SK-N-SH (cell line): ENCODE data around the gene RNU1-3. TPM values are rescaled to one million over a fixed set of nuclear protein-coding genes. Genes with fewer than 3 reads are reported as not detected.
"Not testable (repeated sequence)": the region's sequence is repeated elsewhere in the genome, so short reads cannot be mapped to it uniquely, and the experiment has no call there.

Source experiments
- CTCF ChIA-PET: fragments of 300-600, 350-600 bp; formaldehyde crosslinking; extraction: SDS; loops from one replicate; lab custom pipeline; 2021; lab: Yijun Ruan, JAX
- POLR2A ChIA-PET: fragments of 350-600 bp; sonication (Branson Sonifier 250); formaldehyde crosslinking; extraction: SDS; loops from one replicate; lab custom pipeline; 2020; ENCODE audit warnings: antibody characterized with exemption, inconsistent platforms; lab: Yijun Ruan, JAX
- DNase-seq: peaks from one replicate; pipeline ENCODE4 v3.0.0; 2012
- H2AFZ ChIP-seq: fragments of 200-600 bp; sonication (generic); 2 replicates; pipeline ENCODE4 v1.8.1; 2016; ENCODE audit warnings: antibody characterized with exemption, mild to moderate bottlenecking, low read depth
- H3F3A ChIP-seq: fragments of 200-600 bp; sonication (generic); replicated peaks from 2 replicates; pipeline ENCODE3; 2016; ENCODE audit warnings: antibody characterized with exemption, mild to moderate bottlenecking; ENCODE audit not compliant: insufficient read depth
- H3K27ac ChIP-seq, 2 experiments: fragments of 200-500 bp in 1 of 2; fragments of 200-600 bp in 1 of 2; sonication (Bioruptor generic) in 1 of 2; sonication (generic), shearing (Covaris generic) in 1 of 2; 2 replicates each; pipeline versions ENCODE4 v1.5.1 to v1.6.1; 2014 to 2016; ENCODE audit warnings: low read depth in 2 of 2, inconsistent platforms in 1 of 2, low read length in 1 of 2, mild to moderate bottlenecking in 1 of 2, mixed read lengths in 1 of 2
- H3K27me3 ChIP-seq: fragments of 200-600 bp; sonication (generic), shearing (Covaris generic); 2 replicates; pipeline ENCODE4 v1.6.1; 2016; ENCODE audit warnings: mixed run types; ENCODE audit not compliant: insufficient read depth
- H3K36me3 ChIP-seq, 2 experiments: fragments of 200-500 bp in 1 of 2; fragments of 200-600 bp in 1 of 2; sonication (Bioruptor generic) in 1 of 2; sonication (generic) in 1 of 2; replicated peaks in 1 of 2; 2 replicates each; pipeline versions ENCODE3 to v1.5.1; 2014 to 2016; ENCODE audit warnings: low read length in 1 of 2, mild to moderate bottlenecking in 1 of 2; ENCODE audit not compliant: insufficient read depth in 2 of 2, control insufficient read depth in 1 of 2
- H3K4me1 ChIP-seq, 2 experiments: fragments of 200-500 bp in 1 of 2; fragments of 200-600 bp in 1 of 2; sonication (Bioruptor generic) in 1 of 2; sonication (generic), shearing (Covaris generic) in 1 of 2; 2 replicates each; pipeline versions ENCODE4 v1.5.1 to v1.6.1; 2014 to 2016; ENCODE audit warnings: low read depth in 1 of 2, low read length in 1 of 2, mixed run types in 1 of 2; ENCODE audit not compliant: insufficient read depth in 2 of 2, control insufficient read depth in 1 of 2
- H3K4me2 ChIP-seq: fragments of 200-600 bp; sonication (generic), shearing (Covaris generic); 2 replicates; pipeline ENCODE4 v1.6.1; 2017; ENCODE audit warnings: mixed run types
- H3K4me3 ChIP-seq, 2 experiments: fragments of 200-500 bp in 1 of 2; fragments of 200-600 bp in 1 of 2; sonication (Bioruptor generic) in 1 of 2; sonication (generic), shearing (Covaris generic) in 1 of 2; 2 replicates each; pipeline versions ENCODE4 v1.5.1 to v1.8.1; 2014 to 2016; ENCODE audit warnings: low read depth in 2 of 2, inconsistent platforms in 1 of 2, low read length in 1 of 2, mild to moderate bottlenecking in 1 of 2, mixed read lengths in 1 of 2, moderate library complexity in 1 of 2
- H3K79me2 ChIP-seq: fragments of 200-600 bp; sonication (generic); 2 replicates; pipeline ENCODE4 v1.8.1; 2017; ENCODE audit warnings: mild to moderate bottlenecking; ENCODE audit not compliant: insufficient read depth
- H3K9ac ChIP-seq: fragments of 200-600 bp; sonication (generic); 2 replicates; pipeline ENCODE4 v1.6.1; 2017; ENCODE audit warnings: mixed run types
- H3K9me2 ChIP-seq: fragments of 200-600 bp; sonication (generic); 2 replicates; pipeline ENCODE4 v1.6.1; 2017; ENCODE audit warnings: mixed run types
- H3K9me3 ChIP-seq: fragments of 200-600 bp; sonication (generic); 2 replicates; pipeline ENCODE4 v1.6.1; 2017; ENCODE audit warnings: mixed run types, mild to moderate bottlenecking, moderate library complexity
- H4K20me1 ChIP-seq: fragments of 200-600 bp; sonication (generic); 2 replicates; pipeline ENCODE4 v1.6.1; 2017; ENCODE audit warnings: mild to moderate bottlenecking, mixed run types; ENCODE audit not compliant: insufficient read depth
- WGBS: methylation state at CpG from one replicate; pipeline ENCODE4 v1.1.6; 2017; ENCODE audit warnings: low lambda C conversion rate; 5-methylcytosine and 5-hydroxymethylcytosine counted together
- polyA plus RNA-seq, 3 experiments: library from polyadenylated mRNA; depleted of rRNA; stranded (reverse); fragments of >200 nt; gene quantifications; 2 replicates each; pipeline ENCODE4 v1.2.3, GENCODE V29; 2012

RNU1-3 gene
- polyA plus RNA-seq, 1 of the 3 experiments (the other 2 are of a cell fraction), result not detected

- H3K9me2 ChIP-seq, H2AFZ ChIP-seq, H4K20me1 ChIP-seq, H3K36me3 ChIP-seq, H3F3A ChIP-seq, H3K9me3 ChIP-seq, H3K27me3 ChIP-seq, H3K27ac ChIP-seq, POLR2A ChIA-PET, DNase-seq, H3K4me3 ChIP-seq: not testable (repeated sequence)
- Histone ChIP-seq H3K4me2 (peak overlapping the region; percentile 97), H3K79me2 (peaks cover 67% of the 10 kb centered on the region), H3K4me1 (peaks cover 15 to 25% of the 10 kb centered on the region in 2 experiments; a peak in 2 of 4 replicates), H3K9ac (peak overlapping the region; percentile 90; the same call in 1 of the 2 replicates)
- CTCF ChIA-PET, result interaction anchor here (0.8 to 2.2 kb wide), 5 partner anchors 18 to 30 kb away, joined by 4 to 9 read pairs (median 5); no protein-coding TSS in a partner anchor
- WGBS, result 77% methylated on average over 8 of the region's 9 CpGs
Measured at GRCh38 chr1:16642025-16642966, 24.5 kb downstream of the RNU1-3 start.

- Histone ChIP-seq H3K4me1 (peaks cover 15 to 25% of the 10 kb centered on the region in 2 experiments; a peak in 2 of 4 replicates), H3K79me2 (peaks cover 75% of the 10 kb centered on the region)
- H3K4me3 ChIP-seq, H3K36me3 ChIP-seq, H3K4me2 ChIP-seq, H3K9me2 ChIP-seq, H3K9ac ChIP-seq, H3K27ac ChIP-seq, H3K27me3 ChIP-seq, H2AFZ ChIP-seq, DNase-seq, POLR2A ChIA-PET, H3K9me3 ChIP-seq, H3F3A ChIP-seq, H4K20me1 ChIP-seq: not testable (repeated sequence)
- CTCF ChIA-PET, result interaction anchor here (0.9 to 1.6 kb wide), 5 partner anchors 10 to 23 kb away, joined by 3 to 5 read pairs (median 4); no protein-coding TSS in a partner anchor
- WGBS, result 88% methylated on average over 8 of the region's 8 CpGs
Measured at GRCh38 chr1:16641159-16641975, 25.4 kb downstream of the RNU1-3 start.

GRCh38 chr1:16639091-16640031, 27.4 kb downstream of the RNU1-3 start:
- H3K36me3 ChIP-seq, result peaks cover 0 to 12% of the 10 kb centered on the region in 2 experiments
- WGBS, result 87% methylated on average over 11 of the region's 11 CpGs
- H3K27ac ChIP-seq, H3K9me3 ChIP-seq, H2AFZ ChIP-seq, H3K4me2 ChIP-seq, H3K9ac ChIP-seq, H3K4me3 ChIP-seq, H4K20me1 ChIP-seq, H3K27me3 ChIP-seq, H3K9me2 ChIP-seq, DNase-seq, H3F3A ChIP-seq: not testable (repeated sequence)
- POLR2A ChIA-PET, result interaction anchor here (0.5 to 0.9 kb wide), 3 partner anchors 9 to 267 kb away, joined by 3 read pairs; no protein-coding TSS in a partner anchor
- peaks cover 10 to 17% of the 10 kb centered on the region in 2 experiments; a peak in 2 of 4 replicates for H3K4me1 ChIP-seq
- peaks cover 93% of the 10 kb centered on the region for H3K79me2 ChIP-seq
- CTCF ChIA-PET, result interaction anchor here (0.7 to 2.4 kb wide), 4 partner anchors 14 to 25 kb away, joined by 3 to 6 read pairs (median 4); partner anchors contain the start of gene NBPF1

GRCh38 chr1:16637941-16638778, 28.6 kb downstream of the RNU1-3 start:
- H3K4me2 ChIP-seq, H3K9me3 ChIP-seq, H3K27me3 ChIP-seq, H3K4me1 ChIP-seq, H3K27ac ChIP-seq, H3K9ac ChIP-seq, POLR2A ChIA-PET, H3F3A ChIP-seq, DNase-seq, H3K9me2 ChIP-seq, H4K20me1 ChIP-seq, H3K4me3 ChIP-seq, H2AFZ ChIP-seq: not testable (repeated sequence)
- CTCF ChIA-PET, result interaction anchor here (0.7 to 2.4 kb wide), 4 partner anchors 12 to 79 kb away, joined by 3 to 6 read pairs (median 3); partner anchors contain the start of gene NBPF1
- H3K79me2 ChIP-seq, result peaks cover 85% of the 10 kb centered on the region
- WGBS, result 89% methylated on average over 6 of the region's 6 CpGs
- peaks cover 4 to 21% of the 10 kb centered on the region in 2 experiments for H3K36me3 ChIP-seq
